Measurements from ENCODE around the gene ENOSF1.

DNA sequence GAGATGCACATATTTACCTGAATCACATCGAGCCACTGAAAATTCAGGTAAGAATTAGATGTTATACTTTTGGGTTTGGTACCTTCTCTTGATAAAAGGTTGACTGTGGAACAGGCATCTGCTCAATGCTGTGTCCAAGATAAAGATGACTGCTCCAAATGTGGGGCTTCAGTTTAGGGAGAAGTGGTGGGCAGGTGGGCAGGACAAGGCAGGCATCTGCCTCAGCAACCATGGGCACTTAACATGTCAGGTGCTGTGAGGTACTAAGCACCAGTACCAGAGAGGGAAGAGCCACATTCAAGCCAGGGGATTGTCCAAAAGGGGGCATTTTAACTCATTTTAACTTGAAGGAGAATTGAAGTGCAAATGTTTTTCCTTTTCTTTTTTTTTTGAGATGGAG lies 41.0 kb downstream of the ENOSF1 start:
- TF ChIP-seq, protein P1, sequence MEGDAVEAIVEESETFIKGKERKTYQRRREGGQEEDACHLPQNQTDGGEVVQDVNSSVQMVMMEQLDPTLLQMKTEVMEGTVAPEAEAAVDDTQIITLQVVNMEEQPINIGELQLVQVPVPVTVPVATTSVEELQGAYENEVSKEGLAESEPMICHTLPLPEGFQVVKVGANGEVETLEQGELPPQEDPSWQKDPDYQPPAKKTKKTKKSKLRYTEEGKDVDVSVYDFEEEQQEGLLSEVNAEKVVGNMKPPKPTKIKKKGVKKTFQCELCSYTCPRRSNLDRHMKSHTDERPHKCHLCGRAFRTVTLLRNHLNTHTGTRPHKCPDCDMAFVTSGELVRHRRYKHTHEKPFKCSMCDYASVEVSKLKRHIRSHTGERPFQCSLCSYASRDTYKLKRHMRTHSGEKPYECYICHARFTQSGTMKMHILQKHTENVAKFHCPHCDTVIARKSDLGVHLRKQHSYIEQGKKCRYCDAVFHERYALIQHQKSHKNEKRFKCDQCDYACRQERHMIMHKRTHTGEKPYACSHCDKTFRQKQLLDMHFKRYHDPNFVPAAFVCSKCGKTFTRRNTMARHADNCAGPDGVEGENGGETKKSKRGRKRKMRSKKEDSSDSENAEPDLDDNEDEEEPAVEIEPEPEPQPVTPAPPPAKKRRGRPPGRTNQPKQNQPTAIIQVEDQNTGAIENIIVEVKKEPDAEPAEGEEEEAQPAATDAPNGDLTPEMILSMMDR (IDR thresholded peaks at IDR 0.05) = no peak
- TF ChIP-seq POLR2A (IDR thresholded peaks at IDR 0.05) = no peak
